HFFc6 (cell line): ENCODE measurements around the gene CLEC18B. TPM values are rescaled to one million over a fixed set of nuclear protein-coding genes. Genes with fewer than 3 reads are reported as not detected.
"Not testable (repeated sequence)": the region's sequence is repeated elsewhere in the genome, so short reads cannot be mapped to it uniquely, and the experiment has no call there.

Experiments used
- DNase-seq: peaks from one replicate; pipeline ENCODE4 v3.0.0-alpha.2; 2018
- H3K27ac Mint-ChIP-seq: 2 replicates; pipeline ENCODE4 v1.8.0; 2020; ENCODE audit warnings: mild to moderate bottlenecking, mixed read lengths
- H3K27me3 Mint-ChIP-seq: 2 replicates; pipeline ENCODE4 v1.8.0; 2021; ENCODE audit warnings: mild to moderate bottlenecking, moderate library complexity, mixed read lengths; ENCODE audit not compliant: insufficient read depth
- H3K36me3 Mint-ChIP-seq: 2 replicates; pipeline ENCODE4 v1.8.0; 2021; ENCODE audit warnings: low read depth, mixed read lengths
- H3K4me1 Mint-ChIP-seq: 2 replicates; pipeline ENCODE4 v1.8.0; 2020; ENCODE audit warnings: low read depth, mixed read lengths
- H3K4me3 Mint-ChIP-seq: 2 replicates; pipeline ENCODE4 v1.8.0; 2020; ENCODE audit warnings: mild to moderate bottlenecking, moderate library complexity, mixed read lengths
- H3K9me3 Mint-ChIP-seq: 2 replicates; pipeline ENCODE4 v1.8.0; 2020; ENCODE audit warnings: mild to moderate bottlenecking, mixed read lengths
- total RNA-seq, 6 experiments: library from RNA; stranded (reverse); fragmentation: NEBNext Ultra II Directional; extraction: Animal tissue kit (Norgen Biotek cat#: 25700); gene quantifications; 2 replicates in 1 of 6; 3 replicates in 5 of 6; pipeline ENCODE4 v1.2.3, GENCODE V29; 2021
- TF ChIP-seq, protein P1 (sequence below): fragments of 200-600 bp; sonication (generic); IDR thresholded peaks from 2 replicates; pipeline ENCODE4 v1.5.0; 2021; ENCODE audit warnings: antibody characterized with exemption, mild to moderate bottlenecking

Gene CLEC18B
- total RNA-seq, 6 experiments from 2014 or later, result 0.14 to 0.32 TPM; not detected in 4

DNA sequence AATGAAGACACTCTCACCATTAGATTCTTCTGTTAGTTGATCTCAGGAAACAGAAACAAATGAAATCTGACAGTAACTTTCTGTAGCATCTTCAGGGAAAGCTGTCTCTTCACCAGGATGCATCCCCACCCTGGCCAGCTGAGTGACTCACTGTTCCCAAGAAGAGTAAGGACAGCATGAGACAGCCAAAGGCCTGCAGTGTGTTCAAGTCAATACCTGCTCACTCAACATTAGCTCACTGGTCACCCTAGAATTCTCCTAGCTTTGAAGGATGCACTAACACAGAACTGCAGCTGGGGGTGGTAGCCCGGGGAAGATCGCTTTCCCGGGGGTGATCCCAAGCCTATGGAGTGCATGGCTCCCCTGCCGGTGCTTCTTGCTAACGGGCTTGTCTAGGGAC is 28.2 kb upstream of the CLEC18B start:
- Mint-ChIP-seq H3K9me3 (no peaks in the 10 kb centered on the region), H3K27me3 (peaks cover 5% of the 10 kb centered on the region), H3K27ac (peak overlapping the region; percentile 99), H3K4me3 (peak overlapping the region; percentile 77), H3K4me1 (peaks cover 44% of the 10 kb centered on the region), H3K36me3 (peaks cover 36% of the 10 kb centered on the region)
- TF ChIP-seq, protein P1, sequence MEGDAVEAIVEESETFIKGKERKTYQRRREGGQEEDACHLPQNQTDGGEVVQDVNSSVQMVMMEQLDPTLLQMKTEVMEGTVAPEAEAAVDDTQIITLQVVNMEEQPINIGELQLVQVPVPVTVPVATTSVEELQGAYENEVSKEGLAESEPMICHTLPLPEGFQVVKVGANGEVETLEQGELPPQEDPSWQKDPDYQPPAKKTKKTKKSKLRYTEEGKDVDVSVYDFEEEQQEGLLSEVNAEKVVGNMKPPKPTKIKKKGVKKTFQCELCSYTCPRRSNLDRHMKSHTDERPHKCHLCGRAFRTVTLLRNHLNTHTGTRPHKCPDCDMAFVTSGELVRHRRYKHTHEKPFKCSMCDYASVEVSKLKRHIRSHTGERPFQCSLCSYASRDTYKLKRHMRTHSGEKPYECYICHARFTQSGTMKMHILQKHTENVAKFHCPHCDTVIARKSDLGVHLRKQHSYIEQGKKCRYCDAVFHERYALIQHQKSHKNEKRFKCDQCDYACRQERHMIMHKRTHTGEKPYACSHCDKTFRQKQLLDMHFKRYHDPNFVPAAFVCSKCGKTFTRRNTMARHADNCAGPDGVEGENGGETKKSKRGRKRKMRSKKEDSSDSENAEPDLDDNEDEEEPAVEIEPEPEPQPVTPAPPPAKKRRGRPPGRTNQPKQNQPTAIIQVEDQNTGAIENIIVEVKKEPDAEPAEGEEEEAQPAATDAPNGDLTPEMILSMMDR, result peak; percentile 70
- peak; percentile 85 for DNase-seq

DNA sequence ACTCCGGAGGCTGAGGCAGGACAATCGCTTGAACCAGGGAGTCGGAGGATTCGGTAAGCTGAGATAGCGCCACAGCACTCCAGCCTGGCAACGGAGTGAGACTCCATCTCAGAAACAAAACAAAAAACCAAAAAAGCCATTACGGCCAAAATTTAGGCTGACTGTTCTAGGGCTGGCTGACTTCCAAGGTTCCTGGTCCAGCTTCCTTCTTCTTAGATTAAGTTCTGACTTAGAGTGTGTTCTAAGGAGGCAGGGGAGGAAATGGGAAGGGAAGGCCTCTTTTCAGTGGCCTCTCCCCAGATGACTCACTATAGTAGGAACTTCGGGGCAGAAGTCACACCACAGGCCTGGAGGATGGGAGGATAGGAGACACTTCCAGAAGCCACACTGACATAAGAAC is 27.7 kb upstream of the CLEC18B start:
- Mint-ChIP-seq H3K36me3 (peaks cover 36% of the 10 kb centered on the region), H3K4me3 (peak overlapping the region; percentile 77), H3K27me3 (peaks cover 5% of the 10 kb centered on the region), H3K9me3 (no peaks in the 10 kb centered on the region), H3K4me1 (peaks cover 44% of the 10 kb centered on the region), H3K27ac (peak overlapping the region; percentile 99)
- peak; percentile 94 for DNase-seq
- TF ChIP-seq, protein P1, result no peak

DNA sequence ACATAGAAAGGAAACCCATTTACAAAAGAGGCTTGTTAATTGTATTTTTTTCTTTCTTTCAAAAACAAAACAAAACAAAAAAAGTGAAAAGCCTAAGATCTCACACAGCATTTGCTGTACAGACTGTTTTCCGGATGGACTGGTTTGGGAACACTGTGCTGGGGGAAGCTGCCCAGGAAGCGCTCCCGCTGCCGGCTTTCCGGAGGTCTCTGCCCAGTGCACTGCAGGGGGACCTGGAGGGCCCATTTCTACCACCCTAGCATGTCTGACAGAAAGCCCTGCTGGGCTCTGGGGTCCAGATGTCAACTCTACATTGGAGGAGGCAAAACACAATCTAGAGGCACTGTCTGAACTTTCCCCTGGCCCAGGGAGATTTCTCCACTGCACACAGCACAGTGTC is 26.3 kb upstream of the CLEC18B start:
- Mint-ChIP-seq H3K27ac (peak overlapping the region; percentile 82; the same call in 1 of the 2 replicates), H3K4me3 (no peak overlapping the region), H3K9me3 (no peaks in the 10 kb centered on the region), H3K36me3 (peaks cover 30% of the 10 kb centered on the region), H3K27me3 (peaks cover 5% of the 10 kb centered on the region), H3K4me1 (peaks cover 44% of the 10 kb centered on the region)
- no peak for DNase-seq
- TF ChIP-seq, protein P1, result no peak

DNA sequence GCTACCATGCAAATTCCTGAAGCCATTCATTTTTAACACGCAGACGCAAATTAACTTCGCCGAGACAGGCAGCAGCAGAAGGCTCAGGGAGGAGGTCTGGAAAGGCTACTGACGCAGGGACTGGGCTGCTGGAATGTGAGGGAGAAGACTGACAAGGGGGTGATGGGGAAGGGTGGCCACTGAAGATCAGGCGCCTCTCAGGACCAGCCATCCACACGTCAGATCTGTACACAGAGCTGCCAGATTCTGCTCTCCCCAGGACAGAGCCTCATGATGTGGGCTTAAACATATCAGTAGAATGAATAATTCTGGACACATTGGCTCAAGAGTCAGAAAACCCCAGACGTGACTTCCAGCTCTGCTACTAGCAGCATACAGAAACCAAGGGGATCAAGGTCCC is 25.6 kb upstream of the CLEC18B start:
- H3K36me3 Mint-ChIP-seq, result peaks cover 23% of the 10 kb centered on the region
- H3K4me3 Mint-ChIP-seq, result no peak overlapping the region
- H3K9me3 Mint-ChIP-seq, result no peaks in the 10 kb centered on the region
- no peak for DNase-seq
- H3K27me3 Mint-ChIP-seq, result peaks cover 5% of the 10 kb centered on the region
- peaks cover 39% of the 10 kb centered on the region for H3K4me1 Mint-ChIP-seq
- TF ChIP-seq, protein P1, result no peak
- H3K27ac Mint-ChIP-seq, result no peak overlapping the region

DNA sequence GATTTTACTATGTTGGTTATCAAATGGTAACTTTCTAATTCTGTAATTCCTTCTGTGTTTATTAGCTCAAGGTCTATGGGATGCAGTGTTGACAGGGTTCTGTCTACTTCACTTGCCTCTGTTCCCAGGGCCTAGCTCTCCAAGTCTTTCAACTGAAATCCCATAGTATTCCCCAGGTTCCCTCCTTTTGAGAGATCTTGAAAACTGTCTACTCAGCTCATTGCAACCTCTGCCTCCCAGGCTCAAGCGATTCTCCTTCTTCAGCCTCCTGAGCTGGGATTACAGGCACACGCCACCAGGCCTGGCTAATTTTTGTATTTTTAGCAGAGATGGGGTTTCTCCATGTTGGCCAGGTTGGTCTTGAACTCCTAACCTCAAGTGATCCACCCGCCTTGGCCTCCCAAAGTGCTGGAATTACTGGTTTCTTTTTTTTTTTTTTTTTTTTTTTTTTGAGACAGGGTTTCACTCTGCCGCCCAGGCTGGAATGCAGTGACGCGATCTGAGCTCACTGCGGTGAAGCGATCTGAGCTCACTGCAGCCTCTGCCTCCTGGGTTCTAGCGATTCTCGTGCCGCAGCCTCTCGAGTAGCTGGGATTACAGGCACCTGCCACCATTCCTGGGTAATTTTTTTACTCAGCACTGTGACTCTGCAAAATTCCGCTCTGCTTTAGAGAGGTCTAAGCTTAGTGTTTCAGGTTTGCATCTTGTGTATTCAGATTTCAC is 22.5 kb upstream of the CLEC18B start:
- not testable (repeated sequence) for H3K4me3 Mint-ChIP-seq, H3K27me3 Mint-ChIP-seq, DNase-seq, H3K9me3 Mint-ChIP-seq, H3K4me1 Mint-ChIP-seq, H3K27ac Mint-ChIP-seq
- peaks cover 11% of the 10 kb centered on the region for H3K36me3 Mint-ChIP-seq

DNA sequence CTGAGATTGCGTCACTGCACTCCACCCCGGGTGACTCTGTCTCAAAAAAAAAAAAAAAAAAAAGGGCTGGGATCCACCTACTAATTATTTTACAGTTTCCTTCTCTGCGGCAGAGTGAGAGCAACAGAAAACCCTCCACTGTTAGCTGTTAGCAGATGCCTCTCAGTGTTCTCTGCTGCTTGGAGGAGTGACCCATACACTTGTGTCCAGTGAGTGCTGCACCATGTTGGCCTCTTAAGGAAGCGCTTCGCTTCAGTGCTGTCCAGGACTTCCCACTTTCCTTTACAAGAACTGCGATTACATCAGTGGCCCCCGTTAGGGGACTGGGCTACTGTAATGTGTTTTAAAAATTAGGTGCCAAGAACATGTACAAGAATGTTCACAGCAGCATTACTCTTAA is 18.4 kb upstream of the CLEC18B start:
- no peak overlapping the region for H3K4me3 Mint-ChIP-seq
- TF ChIP-seq, protein P1, result no peak
- no peaks in the 10 kb centered on the region for H3K9me3 Mint-ChIP-seq

More for the DNA sequence above, 18.4 kb upstream of the CLEC18B start:
- H3K27me3 Mint-ChIP-seq, result no peaks in the 10 kb centered on the region
- no peak for DNase-seq
- H3K27ac Mint-ChIP-seq, result no peak overlapping the region
- peaks cover 12% of the 10 kb centered on the region for H3K36me3 Mint-ChIP-seq
- no peaks in the 10 kb centered on the region for H3K4me1 Mint-ChIP-seq
